ENCODE data around the gene RRM2.

Gene RRM2

DNA sequence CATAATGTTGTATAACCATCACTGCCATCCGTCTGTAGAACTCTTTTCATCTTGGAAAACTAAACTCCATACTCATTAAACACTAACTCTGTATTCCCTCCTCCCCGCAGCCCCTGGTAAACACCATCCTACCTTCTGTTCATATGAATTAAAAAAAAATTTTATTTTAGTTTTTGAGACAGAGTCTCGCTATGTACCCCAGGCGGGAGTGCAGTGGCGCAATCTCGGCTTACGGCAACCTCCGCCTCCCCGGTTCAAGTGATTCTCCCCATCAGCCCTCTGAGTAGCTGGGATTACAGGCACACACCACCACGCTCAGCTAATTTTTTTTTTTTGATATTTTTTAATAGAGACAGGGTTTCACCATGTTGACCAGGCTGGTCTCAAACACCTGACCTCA is 52.9 kb downstream of the RRM2 start:
- DNase-seq: no peak

DNA sequence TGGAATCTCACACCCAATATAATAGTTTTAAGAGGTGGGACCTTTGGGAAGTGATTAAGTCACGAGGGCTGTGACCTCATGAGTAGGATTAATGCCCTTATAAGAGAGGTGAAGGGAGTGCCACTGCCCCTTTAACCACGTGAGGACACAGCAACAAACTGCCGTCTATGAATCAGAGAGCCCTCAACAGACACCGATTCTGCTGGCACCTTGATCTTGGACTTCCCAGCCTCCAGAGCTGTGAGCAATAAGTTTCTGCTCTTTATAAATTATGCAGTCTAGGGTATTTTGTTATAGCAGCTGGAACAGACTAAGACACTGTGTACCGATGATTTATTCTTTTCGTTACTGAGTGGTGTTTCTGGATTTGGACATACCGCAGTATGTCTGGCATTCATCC is 56.2 kb downstream of the RRM2 start:
- DNase-seq: no peak

DNA sequence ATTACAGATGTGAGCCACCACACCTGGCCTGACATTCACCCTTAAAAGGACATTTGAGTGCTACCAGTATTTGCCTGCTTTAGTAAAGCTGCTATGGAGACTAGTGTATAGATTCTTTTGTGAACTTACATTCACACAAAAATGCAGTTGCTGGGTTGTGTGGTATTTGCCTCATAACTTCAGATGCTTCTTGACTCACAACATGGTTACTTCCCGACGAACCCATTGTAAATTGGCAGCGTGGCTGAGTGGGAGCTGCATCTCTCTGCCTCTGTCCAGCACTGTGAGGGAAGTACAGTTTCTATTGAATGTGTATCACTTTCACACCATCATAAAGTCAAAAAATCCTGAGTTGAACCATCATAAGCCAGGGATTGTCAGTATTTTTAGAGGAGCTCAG is 56.9 kb downstream of the RRM2 start:
- DNase-seq: no peak

DNA sequence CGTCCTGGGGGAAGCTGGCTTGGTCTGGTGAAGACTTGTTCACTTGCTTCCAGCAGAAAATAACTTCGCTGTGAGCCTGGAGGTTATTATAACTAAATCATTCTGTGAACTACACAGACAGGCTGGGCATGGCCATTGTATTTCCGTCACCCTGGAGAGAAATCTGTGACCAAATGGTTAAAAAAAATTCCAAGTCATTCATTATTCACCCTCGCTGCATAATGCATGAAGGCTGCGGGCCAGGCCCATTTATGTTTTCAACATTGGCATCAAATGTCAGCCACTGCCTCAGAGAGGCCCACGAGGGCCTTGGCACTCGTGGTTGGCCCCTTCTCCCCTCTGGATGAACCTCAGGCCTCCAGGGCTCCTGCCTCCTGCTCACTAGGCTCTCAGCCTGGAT is 57.7 kb downstream of the RRM2 start:
- no peak for DNase-seq
